ENCODE data around the gene WRAP73.

DNA sequence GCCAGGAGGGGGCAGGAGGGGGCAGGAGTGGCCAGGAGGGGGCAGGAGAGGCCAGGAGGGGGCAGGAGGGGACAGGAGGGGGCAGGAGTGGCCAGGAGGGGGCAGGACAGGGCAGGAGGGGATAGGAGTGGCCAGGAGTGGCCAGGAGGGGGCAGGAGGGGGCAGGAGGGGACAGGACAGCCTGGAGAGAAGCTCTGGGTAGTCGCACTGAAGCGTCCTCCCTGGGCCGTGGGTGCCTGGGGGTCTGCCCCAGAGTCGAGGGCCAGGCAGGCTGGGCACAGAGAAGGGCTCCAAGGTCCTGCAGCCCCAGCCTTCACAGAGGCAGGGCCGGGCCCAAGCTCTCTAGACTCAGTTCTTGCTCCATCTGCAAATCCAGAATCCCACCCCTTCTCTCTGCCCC lies 61.5 kb downstream of the WRAP73 start:
- no peak for TF ChIP-seq POLR2A (IDR thresholded peaks at IDR 0.05)
- TF ChIP-seq, protein P1, sequence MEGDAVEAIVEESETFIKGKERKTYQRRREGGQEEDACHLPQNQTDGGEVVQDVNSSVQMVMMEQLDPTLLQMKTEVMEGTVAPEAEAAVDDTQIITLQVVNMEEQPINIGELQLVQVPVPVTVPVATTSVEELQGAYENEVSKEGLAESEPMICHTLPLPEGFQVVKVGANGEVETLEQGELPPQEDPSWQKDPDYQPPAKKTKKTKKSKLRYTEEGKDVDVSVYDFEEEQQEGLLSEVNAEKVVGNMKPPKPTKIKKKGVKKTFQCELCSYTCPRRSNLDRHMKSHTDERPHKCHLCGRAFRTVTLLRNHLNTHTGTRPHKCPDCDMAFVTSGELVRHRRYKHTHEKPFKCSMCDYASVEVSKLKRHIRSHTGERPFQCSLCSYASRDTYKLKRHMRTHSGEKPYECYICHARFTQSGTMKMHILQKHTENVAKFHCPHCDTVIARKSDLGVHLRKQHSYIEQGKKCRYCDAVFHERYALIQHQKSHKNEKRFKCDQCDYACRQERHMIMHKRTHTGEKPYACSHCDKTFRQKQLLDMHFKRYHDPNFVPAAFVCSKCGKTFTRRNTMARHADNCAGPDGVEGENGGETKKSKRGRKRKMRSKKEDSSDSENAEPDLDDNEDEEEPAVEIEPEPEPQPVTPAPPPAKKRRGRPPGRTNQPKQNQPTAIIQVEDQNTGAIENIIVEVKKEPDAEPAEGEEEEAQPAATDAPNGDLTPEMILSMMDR (IDR thresholded peaks at IDR 0.05): no peak
- no peak for TF ChIP-seq POLR2AphosphoS5 (IDR thresholded peaks at IDR 0.05)

Measured in stomach (tissue), 4 donors.